Peyer's patch (tissue), 4 donors: ENCODE results near the gene FLOT1.

Experiments used
- POLR2A ChIP-seq, 2 donors: fragments of 450-650 bp; IDR thresholded peaks; one replicate each; pipeline ENCODE4 v1.5.1; 2017; ENCODE audit warnings: antibody characterized with exemption in 2 of 2, mild to moderate bottlenecking in 2 of 2, moderate library complexity in 2 of 2
- TF ChIP-seq, protein P1 (sequence below), 6 experiments: fragments of 450-650 bp in 4 of 6; fragments of 200-600 bp in 2 of 6; sonication (generic) in 1 of 6; IDR thresholded peaks; one replicate each; pipeline ENCODE4 v1.5.1; 2017 to 2019; ENCODE audit warnings: antibody characterized with exemption in 6 of 6, mild to moderate bottlenecking in 3 of 6, moderate library complexity in 1 of 6

DNA sequence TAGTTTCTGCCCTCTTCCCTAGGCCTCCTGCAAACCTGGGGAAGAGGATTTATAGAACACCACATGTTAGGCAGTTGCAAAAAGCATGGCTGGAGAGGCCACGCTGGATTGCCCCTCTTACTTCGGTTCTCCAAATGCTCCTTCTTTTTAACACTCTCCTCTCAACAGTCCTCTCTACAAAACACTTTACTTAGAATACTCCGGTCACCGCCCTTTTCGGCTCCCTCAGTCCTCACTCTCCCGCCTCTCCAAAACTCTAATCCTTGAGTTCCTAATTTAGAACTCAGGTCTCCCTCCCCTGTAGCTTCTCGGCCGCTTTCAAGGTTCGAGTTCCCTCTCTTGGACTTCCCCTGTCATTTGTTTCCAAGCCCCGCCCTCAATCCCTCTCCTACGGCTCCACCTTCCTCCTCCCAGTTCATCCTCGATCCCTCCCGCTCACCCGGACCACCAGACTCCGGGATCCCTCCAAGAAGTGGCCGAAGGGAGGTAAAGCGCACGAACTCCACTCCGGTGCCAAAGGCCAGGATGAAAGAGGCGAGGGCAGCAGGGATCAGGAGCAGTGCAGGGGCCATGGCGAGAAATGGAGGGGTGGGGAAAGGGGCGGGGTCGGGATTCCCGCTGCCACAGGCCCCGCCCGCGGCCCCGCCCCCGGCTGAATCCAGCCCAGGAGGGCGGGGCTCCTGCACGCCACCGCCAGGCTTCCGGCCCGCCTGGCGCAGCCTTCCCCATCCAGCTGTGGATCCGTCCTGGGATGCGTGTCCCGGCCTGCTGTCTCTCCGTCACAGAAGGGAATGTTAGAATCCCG is 51.9 kb downstream of the FLOT1 start, which contains the start of gene NRM:
- TF ChIP-seq, protein P1, sequence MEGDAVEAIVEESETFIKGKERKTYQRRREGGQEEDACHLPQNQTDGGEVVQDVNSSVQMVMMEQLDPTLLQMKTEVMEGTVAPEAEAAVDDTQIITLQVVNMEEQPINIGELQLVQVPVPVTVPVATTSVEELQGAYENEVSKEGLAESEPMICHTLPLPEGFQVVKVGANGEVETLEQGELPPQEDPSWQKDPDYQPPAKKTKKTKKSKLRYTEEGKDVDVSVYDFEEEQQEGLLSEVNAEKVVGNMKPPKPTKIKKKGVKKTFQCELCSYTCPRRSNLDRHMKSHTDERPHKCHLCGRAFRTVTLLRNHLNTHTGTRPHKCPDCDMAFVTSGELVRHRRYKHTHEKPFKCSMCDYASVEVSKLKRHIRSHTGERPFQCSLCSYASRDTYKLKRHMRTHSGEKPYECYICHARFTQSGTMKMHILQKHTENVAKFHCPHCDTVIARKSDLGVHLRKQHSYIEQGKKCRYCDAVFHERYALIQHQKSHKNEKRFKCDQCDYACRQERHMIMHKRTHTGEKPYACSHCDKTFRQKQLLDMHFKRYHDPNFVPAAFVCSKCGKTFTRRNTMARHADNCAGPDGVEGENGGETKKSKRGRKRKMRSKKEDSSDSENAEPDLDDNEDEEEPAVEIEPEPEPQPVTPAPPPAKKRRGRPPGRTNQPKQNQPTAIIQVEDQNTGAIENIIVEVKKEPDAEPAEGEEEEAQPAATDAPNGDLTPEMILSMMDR (IDR thresholded peaks at IDR 0.05), result no peak
- no peak for TF ChIP-seq POLR2A (IDR thresholded peaks at IDR 0.05)
